Measurements from ENCODE around the gene PCDHGA8. TPM values are rescaled to one million over a fixed set of nuclear protein-coding genes. Genes with fewer than 3 reads are reported as not detected.
A peak's percentile ranks its signal among the peaks of the same experiment; 100 is the strongest.

Gene PCDHGA8
- 0.06 and 0.12 TPM in 2 replicates for polyA plus RNA-seq (2012; rRNA removed)
- polyA plus RNA-seq (2012; cell fraction: cytosol; rRNA removed) = 0.05 TPM in 2 replicates
- 0.74 and 0.89 TPM in 2 replicates for polyA plus RNA-seq (2012; cell fraction: nucleus; rRNA removed)

GRCh38 chr5:141392429-141393198 is at the start of gene PCDHGA8:
TSS of gene PCDHGA8 (plus strand) at chr5:141392633. CDS start at chr5:141392814, 181 bp downstream.
- Histone ChIP-seq H3F3A (replicated peaks; ENCODE audit: insufficient read depth) (no peaks in the 10 kb centered on the region), H2AFZ (ENCODE audit: low read depth) (no peak within 1 kb of the TSS), H3K9me3 (peaks cover 7% of the 10 kb centered on the region; the same call in 1 of the 2 replicates), H3K4me1 (ENCODE audit: control insufficient read depth in 1 of 2, insufficient read depth in 2 of 2, low read depth in 1 of 2, low read length in 1 of 2) (no peaks in the 10 kb centered on the region), H3K4me2 (no peak within 1 kb of the TSS), H3K27ac (ENCODE audit: low read depth in 2 of 2, low read length in 1 of 2) (no peak within 1 kb of the TSS), H3K4me3 (ENCODE audit: low read depth in 2 of 2, low read length in 1 of 2) (no peak within 1 kb of the TSS; a peak in 1 of 4 replicates), H3K27me3 (ENCODE audit: insufficient read depth) (no peaks in the 10 kb centered on the region), H3K79me2 (ENCODE audit: insufficient read depth) (no peaks in the 10 kb centered on the region; the same call in 1 of the 2 replicates), H3K9ac (no peak within 1 kb of the TSS), H3K9me2 (no peaks in the 10 kb centered on the region), H3K36me3 (replicated peaks in 1 of 2; ENCODE audit: control insufficient read depth in 1 of 2, insufficient read depth in 2 of 2, low read length in 1 of 2) (peaks cover 0 to 15% of the 10 kb centered on the region in 2 experiments), H4K20me1 (ENCODE audit: insufficient read depth) (no peaks in the 10 kb centered on the region)
- ChIA-PET POLR2A (no interaction called here), CTCF (interaction anchor here (1.8 kb wide), 1 partner anchor 24 kb away, joined by 4 read pairs; the partner anchor contains the start of gene PCDHGB7)
- TF ChIP-seq, protein P1, sequence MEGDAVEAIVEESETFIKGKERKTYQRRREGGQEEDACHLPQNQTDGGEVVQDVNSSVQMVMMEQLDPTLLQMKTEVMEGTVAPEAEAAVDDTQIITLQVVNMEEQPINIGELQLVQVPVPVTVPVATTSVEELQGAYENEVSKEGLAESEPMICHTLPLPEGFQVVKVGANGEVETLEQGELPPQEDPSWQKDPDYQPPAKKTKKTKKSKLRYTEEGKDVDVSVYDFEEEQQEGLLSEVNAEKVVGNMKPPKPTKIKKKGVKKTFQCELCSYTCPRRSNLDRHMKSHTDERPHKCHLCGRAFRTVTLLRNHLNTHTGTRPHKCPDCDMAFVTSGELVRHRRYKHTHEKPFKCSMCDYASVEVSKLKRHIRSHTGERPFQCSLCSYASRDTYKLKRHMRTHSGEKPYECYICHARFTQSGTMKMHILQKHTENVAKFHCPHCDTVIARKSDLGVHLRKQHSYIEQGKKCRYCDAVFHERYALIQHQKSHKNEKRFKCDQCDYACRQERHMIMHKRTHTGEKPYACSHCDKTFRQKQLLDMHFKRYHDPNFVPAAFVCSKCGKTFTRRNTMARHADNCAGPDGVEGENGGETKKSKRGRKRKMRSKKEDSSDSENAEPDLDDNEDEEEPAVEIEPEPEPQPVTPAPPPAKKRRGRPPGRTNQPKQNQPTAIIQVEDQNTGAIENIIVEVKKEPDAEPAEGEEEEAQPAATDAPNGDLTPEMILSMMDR (IDR thresholded peaks at IDR 0.05) = peak; percentile 13; the same call in 1 of the 2 replicates
- TF ChIP-seq RFX5 (IDR thresholded peaks at IDR 0.05; ENCODE audit: low read length) (no peak), MAX (IDR thresholded peaks at IDR 0.05; ENCODE audit: low read depth) (no peak), GABPA (IDR thresholded peaks at IDR 0.05; ENCODE audit: low read depth) (no peak)
- no peak for DNase-seq
- WGBS (ENCODE audit: low lambda C conversion rate) = 89% methylated on average over 38 of the region's 38 CpGs

DNA sequence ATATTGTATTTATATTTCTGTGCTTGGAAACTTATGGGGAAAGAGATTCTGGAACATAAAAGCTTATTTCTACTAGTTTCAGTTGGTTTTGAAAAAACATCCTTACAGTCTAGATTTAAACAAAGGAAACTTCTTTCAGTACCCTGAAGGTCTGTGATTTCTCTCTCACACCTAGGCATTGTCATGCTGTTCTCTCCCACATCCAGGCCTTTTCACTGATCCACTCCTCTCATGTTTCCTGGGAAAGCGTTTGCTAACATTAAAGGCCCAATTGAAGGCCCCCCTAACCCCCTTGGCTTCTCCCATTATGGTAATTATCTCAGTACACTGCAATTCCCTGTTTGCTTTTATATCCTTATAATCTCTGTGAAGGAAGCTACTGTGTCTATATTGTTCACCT is 49.7 kb upstream of the PCDHGA8 start:
- DNase-seq = no peak
- Histone ChIP-seq H3K9me2 (no peaks in the 10 kb centered on the region), H2AFZ (ENCODE audit: low read depth) (no peak overlapping the region), H3K4me3 (ENCODE audit: low read depth in 2 of 2, low read length in 1 of 2) (no peak overlapping the region), H3K36me3 (replicated peaks in 1 of 2; ENCODE audit: control insufficient read depth in 1 of 2, insufficient read depth in 2 of 2, low read length in 1 of 2) (no peaks in the 10 kb centered on the region), H3K4me2 (no peak overlapping the region), H3K4me1 (ENCODE audit: control insufficient read depth in 1 of 2, insufficient read depth in 2 of 2, low read depth in 1 of 2, low read length in 1 of 2) (no peaks in the 10 kb centered on the region), H3K27me3 (ENCODE audit: insufficient read depth) (no peaks in the 10 kb centered on the region), H3K79me2 (ENCODE audit: insufficient read depth) (no peaks in the 10 kb centered on the region), H3K9me3 (no peaks in the 10 kb centered on the region), H3K9ac (no peak overlapping the region), H3F3A (replicated peaks; ENCODE audit: insufficient read depth) (no peaks in the 10 kb centered on the region), H4K20me1 (ENCODE audit: insufficient read depth) (no peaks in the 10 kb centered on the region), H3K27ac (ENCODE audit: low read depth in 2 of 2, low read length in 1 of 2) (no peak overlapping the region)
- POLR2A ChIA-PET = no interaction called here
- TF ChIP-seq CHD2 (IDR thresholded peaks at IDR 0.05; ENCODE audit: low read length, partially characterized antibody) (no peak), SIN3A (IDR thresholded peaks at IDR 0.05; ENCODE audit: borderline replicate concordance, low read depth, low read length) (no peak), REST (IDR thresholded peaks at IDR 0.05; ENCODE audit: low read depth, low read length) (no peak), FOSL2 (IDR thresholded peaks at IDR 0.05; ENCODE audit: borderline replicate concordance, low read depth) (no peak), GATA2 (CRISPR knock-in tag; IDR thresholded peaks at IDR 0.05) (no peak), GABPA (IDR thresholded peaks at IDR 0.05; ENCODE audit: low read depth) (no peak), FOXM1 (IDR thresholded peaks at IDR 0.05; ENCODE audit: low read depth) (no peak)
- TF ChIP-seq, protein P2, sequence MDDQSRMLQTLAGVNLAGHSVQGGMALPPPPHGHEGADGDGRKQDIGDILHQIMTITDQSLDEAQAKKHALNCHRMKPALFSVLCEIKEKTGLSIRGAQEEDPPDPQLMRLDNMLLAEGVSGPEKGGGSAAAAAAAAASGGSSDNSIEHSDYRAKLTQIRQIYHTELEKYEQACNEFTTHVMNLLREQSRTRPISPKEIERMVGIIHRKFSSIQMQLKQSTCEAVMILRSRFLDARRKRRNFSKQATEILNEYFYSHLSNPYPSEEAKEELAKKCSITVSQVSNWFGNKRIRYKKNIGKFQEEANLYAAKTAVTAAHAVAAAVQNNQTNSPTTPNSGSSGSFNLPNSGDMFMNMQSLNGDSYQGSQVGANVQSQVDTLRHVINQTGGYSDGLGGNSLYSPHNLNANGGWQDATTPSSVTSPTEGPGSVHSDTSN (IDR thresholded peaks at IDR 0.05) = no peak
- TF ChIP-seq, protein P1 (IDR thresholded peaks at IDR 0.05) = no peak
- CTCF ChIA-PET = interaction anchor here (1.2 to 2.0 kb wide), 4 partner anchors 13 to 221 kb away, joined by 3 to 6 read pairs (median 4); partner anchors contain the start of genes PCDHGA1 and PCDHGB7
- WGBS (ENCODE audit: low lambda C conversion rate) = 0% methylated on average over 1 of the region's 1 CpG
